Amniotic epithelial cell (primary cell): Measurements from ENCODE around the gene SCYL2.
A peak's percentile ranks its signal among the peaks of the same experiment; 100 is the strongest.
"Not testable (repeated sequence)": the region's sequence is repeated elsewhere in the genome, so short reads cannot be mapped to it uniquely, and the experiment has no call there.

ENCODE experiments used
- DNase-seq: peaks from one replicate; pipeline ENCODE4 v3.0.0-alpha.2; 2010; ENCODE audit warnings: low read depth

SCYL2 gene

GRCh38 chr12:100263131-100263530 lies 3.8 kb upstream of the SCYL2 start:
- no peak for DNase-seq

- DNase-seq = not testable (repeated sequence)
Measured at GRCh38 chr12:100265107-100265506, 1.9 kb upstream of the SCYL2 start.

- no peak for DNase-seq
Measured at GRCh38 chr12:100265732-100266584, 1.0 kb upstream of the SCYL2 start.

- DNase-seq = no peak
Measured at GRCh38 chr12:100266585-100266834, 467 bp upstream of the SCYL2 start.

GRCh38 chr12:100267603-100268281 lies 765 bp downstream of the SCYL2 start:
- DNase-seq = peak; percentile 22

- peak; percentile 20 for DNase-seq
Measured at GRCh38 chr12:100268835-100269564, 2.0 kb downstream of the SCYL2 start.

GRCh38 chr12:100273782-100274181 lies 6.8 kb downstream of the SCYL2 start:
- no peak for DNase-seq

GRCh38 chr12:100274291-100274690 lies 7.3 kb downstream of the SCYL2 start:
- DNase-seq = no peak

- no peak for DNase-seq
Measured at GRCh38 chr12:100279159-100279558, 12.2 kb downstream of the SCYL2 start.

GRCh38 chr12:100279607-100280244 lies 12.7 kb downstream of the SCYL2 start:
- peak; percentile 11 for DNase-seq

- not testable (repeated sequence) for DNase-seq
Measured at GRCh38 chr12:100284556-100284955, 17.6 kb downstream of the SCYL2 start.

- DNase-seq = no peak
Measured at GRCh38 chr12:100289038-100289437, 22.1 kb downstream of the SCYL2 start.

GRCh38 chr12:100290016-100290415 lies 23.0 kb downstream of the SCYL2 start:
- no peak for DNase-seq

GRCh38 chr12:100293017-100293416 lies 26.0 kb downstream of the SCYL2 start:
- no peak for DNase-seq

GRCh38 chr12:100294366-100294765 lies 27.4 kb downstream of the SCYL2 start:
- DNase-seq = not testable (repeated sequence)

- DNase-seq = peak; percentile 49
Measured at GRCh38 chr12:100295764-100296555, 29.0 kb downstream of the SCYL2 start.

GRCh38 chr12:100302081-100302480 lies 35.1 kb downstream of the SCYL2 start:
- no peak for DNase-seq

GRCh38 chr12:100303831-100304230 lies 36.9 kb downstream of the SCYL2 start:
- DNase-seq = no peak

GRCh38 chr12:100304334-100304733 lies 37.4 kb downstream of the SCYL2 start:
- DNase-seq = not testable (repeated sequence)

GRCh38 chr12:100308138-100308537 lies 41.2 kb downstream of the SCYL2 start:
- not testable (repeated sequence) for DNase-seq

- DNase-seq = no peak
Measured at GRCh38 chr12:100311317-100311716, 44.3 kb downstream of the SCYL2 start.

- no peak for DNase-seq
Measured at GRCh38 chr12:100317371-100317770, 50.4 kb downstream of the SCYL2 start.
